Muscle layer of duodenum (tissue), 2 donors: ENCODE measurements around the gene EPB41L1.

Experiments
- H3K27ac ChIP-seq: one replicate; pipeline ENCODE4 v1.7.0; 2013; ENCODE audit warnings: mild to moderate bottlenecking, low read length
- H3K27me3 ChIP-seq: one replicate; pipeline ENCODE4 v1.7.0; 2013; ENCODE audit warnings: low read depth, mild to moderate bottlenecking, control low read depth, low read length
- H3K36me3 ChIP-seq, 2 donors: one replicate each; pipeline ENCODE4 v1.7.0; 2013; ENCODE audit warnings: low read length in 2 of 2, control low read depth in 1 of 2, mild to moderate bottlenecking in 1 of 2; ENCODE audit not compliant: insufficient read depth in 2 of 2, control insufficient read depth in 1 of 2
- H3K4me1 ChIP-seq, 2 donors: one replicate each; pipeline ENCODE4 v1.7.0; 2013; ENCODE audit warnings: low read length in 2 of 2, mild to moderate bottlenecking in 2 of 2, control low read depth in 1 of 2, moderate library complexity in 1 of 2; ENCODE audit not compliant: insufficient read depth in 2 of 2, control insufficient read depth in 1 of 2
- H3K4me3 ChIP-seq, 2 donors: one replicate each; pipeline ENCODE4 v1.7.0; 2013; ENCODE audit warnings: low read length in 2 of 2, low read depth in 1 of 2, mild to moderate bottlenecking in 1 of 2
- H3K9me3 ChIP-seq, 2 donors: one replicate each; pipeline ENCODE4 v1.7.0; 2013; ENCODE audit warnings: low read length in 2 of 2, control low read depth in 1 of 2, mild to moderate bottlenecking in 1 of 2; ENCODE audit not compliant: control insufficient read depth in 1 of 2
- donor health status: healthy.

The EPB41L1 gene

GRCh38 chr20:36147690-36148089 is 6.8 kb upstream of the EPB41L1 start:
- H3K27ac ChIP-seq: no peak overlapping the region
- H3K4me3 ChIP-seq: no peak overlapping the region
- H3K27me3 ChIP-seq: no peaks in the 10 kb centered on the region
- H3K4me1 ChIP-seq: no peaks in the 10 kb centered on the region
- no peaks in the 10 kb centered on the region for H3K9me3 ChIP-seq
- no peaks in the 10 kb centered on the region for H3K36me3 ChIP-seq

GRCh38 chr20:36148439-36148838 is 6.1 kb upstream of the EPB41L1 start:
- Histone ChIP-seq H3K4me1 (peaks cover 0 to under 1% of the 10 kb centered on the region in 2 donors), H3K4me3 (no peak overlapping the region), H3K9me3 (no peaks in the 10 kb centered on the region), H3K27ac (no peak overlapping the region), H3K27me3 (no peaks in the 10 kb centered on the region), H3K36me3 (no peaks in the 10 kb centered on the region)

GRCh38 chr20:36149012-36149411 is 5.5 kb upstream of the EPB41L1 start:
- H3K4me1 ChIP-seq: peaks cover 0 to 6% of the 10 kb centered on the region in 2 donors
- no peak overlapping the region for H3K27ac ChIP-seq
- no peaks in the 10 kb centered on the region for H3K27me3 ChIP-seq
- no peaks in the 10 kb centered on the region for H3K9me3 ChIP-seq
- no peak overlapping the region for H3K4me3 ChIP-seq
- no peaks in the 10 kb centered on the region for H3K36me3 ChIP-seq

- peaks cover 0 to 9% of the 10 kb centered on the region in 2 donors for H3K4me1 ChIP-seq
- H3K36me3 ChIP-seq: no peaks in the 10 kb centered on the region
- no peaks in the 10 kb centered on the region for H3K27me3 ChIP-seq
- no peak overlapping the region for H3K27ac ChIP-seq
- H3K4me3 ChIP-seq: no peak overlapping the region
- H3K9me3 ChIP-seq: no peaks in the 10 kb centered on the region
These were observed 5.1 kb upstream of the EPB41L1 start for GRCh38 chr20:36149469-36149868.

- peaks cover 0 to 14% of the 10 kb centered on the region in 2 donors for H3K4me1 ChIP-seq
These were observed 4.1 kb upstream of the EPB41L1 start for GRCh38 chr20:36150489-36150846.

GRCh38 chr20:36150847-36151539 is 3.5 kb upstream of the EPB41L1 start:
- no peak overlapping the region for H3K27ac ChIP-seq
- peaks cover 0 to 19% of the 10 kb centered on the region in 2 donors for H3K4me1 ChIP-seq
- H3K9me3 ChIP-seq: no peaks in the 10 kb centered on the region
- H3K36me3 ChIP-seq: no peaks in the 10 kb centered on the region
- no peaks in the 10 kb centered on the region for H3K27me3 ChIP-seq
- H3K4me3 ChIP-seq: no peak overlapping the region

More at GRCh38 chr20:36150489-36150846, 4.1 kb upstream of the EPB41L1 start:
- Histone ChIP-seq H3K4me3 (no peak overlapping the region), H3K27me3 (no peaks in the 10 kb centered on the region), H3K27ac (no peak overlapping the region), H3K36me3 (no peaks in the 10 kb centered on the region), H3K9me3 (no peaks in the 10 kb centered on the region)

GRCh38 chr20:36152261-36152660 is 2.3 kb upstream of the EPB41L1 start:
- Histone ChIP-seq H3K36me3 (no peaks in the 10 kb centered on the region), H3K27ac (no peak overlapping the region), H3K9me3 (no peaks in the 10 kb centered on the region), H3K27me3 (no peaks in the 10 kb centered on the region), H3K4me1 (peaks cover 0 to 28% of the 10 kb centered on the region in 2 donors), H3K4me3 (no peak overlapping the region)

GRCh38 chr20:36153204-36153603 is 1.3 kb upstream of the EPB41L1 start:
- no peak overlapping the region for H3K4me3 ChIP-seq
- no peaks in the 10 kb centered on the region for H3K27me3 ChIP-seq

GRCh38 chr20:36153736-36154699 is 522 bp upstream of the EPB41L1 start:
- Histone ChIP-seq H3K4me1 (peaks cover 0 to 28% of the 10 kb centered on the region in 2 donors), H3K4me3 (peak overlapping the region; percentile 43 to 80), H3K9me3 (no peaks in the 10 kb centered on the region), H3K27me3 (no peaks in the 10 kb centered on the region), H3K27ac (no peak overlapping the region), H3K36me3 (no peaks in the 10 kb centered on the region)

More at GRCh38 chr20:36153204-36153603, 1.3 kb upstream of the EPB41L1 start:
- Histone ChIP-seq H3K36me3 (no peaks in the 10 kb centered on the region), H3K9me3 (no peaks in the 10 kb centered on the region), H3K4me1 (peaks cover 0 to 28% of the 10 kb centered on the region in 2 donors), H3K27ac (no peak overlapping the region)

GRCh38 chr20:36155629-36155971 is 1.1 kb downstream of the EPB41L1 start:
- peak overlapping the region in 1 of 2 donors; percentile 80 for H3K4me3 ChIP-seq

GRCh38 chr20:36155991-36156390 is 1.5 kb downstream of the EPB41L1 start:
- Histone ChIP-seq H3K4me1 (peaks cover 0 to 28% of the 10 kb centered on the region in 2 donors), H3K27me3 (no peaks in the 10 kb centered on the region), H3K27ac (no peak overlapping the region), H3K9me3 (no peaks in the 10 kb centered on the region), H3K4me3 (no peak overlapping the region), H3K36me3 (no peaks in the 10 kb centered on the region)

More at GRCh38 chr20:36155629-36155971, 1.1 kb downstream of the EPB41L1 start:
- Histone ChIP-seq H3K9me3 (no peaks in the 10 kb centered on the region), H3K27ac (no peak overlapping the region), H3K36me3 (no peaks in the 10 kb centered on the region), H3K4me1 (peaks cover 0 to 28% of the 10 kb centered on the region in 2 donors), H3K27me3 (no peaks in the 10 kb centered on the region)
